HepG2 (cell line): Measurements from ENCODE around the gene PCGF2. TPM values are rescaled to one million over a fixed set of nuclear protein-coding genes. Genes with fewer than 3 reads are reported as not detected.

Source experiments
- DNMT3B ChIP-seq: conservative IDR thresholded peaks from 2 replicates; pipeline ENCODE4 v1.6.1; 2016; ENCODE audit warnings: missing biosample characterization, control low read depth
- EEA1 ChIP-seq: sonication (generic); formaldehyde crosslinking; IDR thresholded peaks from 2 replicates; pipeline ENCODE4 v1.5.1; 2020; ENCODE audit warnings: mild to moderate bottlenecking, missing genetic modification reagents, borderline replicate concordance
- HDAC1 ChIP-seq: sonication (generic); formaldehyde crosslinking; IDR thresholded peaks from 2 replicates; pipeline ENCODE4 v1.5.1; 2020; ENCODE audit warnings: mild to moderate bottlenecking, missing genetic modification reagents
- IRF9 ChIP-seq: sonication (generic); formaldehyde crosslinking; IDR thresholded peaks from 2 replicates; pipeline ENCODE4 v1.8.0; 2022; ENCODE audit warnings: missing genetic modification reagents, mild to moderate bottlenecking, borderline replicate concordance
- KDM5A ChIP-seq: fragments of 200-600 bp; sonication (generic); IDR thresholded peaks from 2 replicates; pipeline ENCODE4 v1.7.0; 2018; ENCODE audit warnings: antibody characterized with exemption, mild to moderate bottlenecking, low read length, borderline replicate concordance
- MEIS2 ChIP-seq: sonication (generic); formaldehyde crosslinking; IDR thresholded peaks from 2 replicates; pipeline ENCODE4 v1.9.0; 2021; ENCODE audit warnings: mild to moderate bottlenecking, missing genetic modification reagents
- MTA1 ChIP-seq: sonication (generic); formaldehyde crosslinking; IDR thresholded peaks from 2 replicates; pipeline ENCODE4 v1.4.0; 2020; ENCODE audit warnings: missing genetic modification reagents, mild to moderate bottlenecking, borderline replicate concordance
- NFAT5 ChIP-seq: sonication (generic); formaldehyde crosslinking; IDR thresholded peaks from 2 replicates; pipeline ENCODE4 v1.4.0; 2020; ENCODE audit warnings: missing genetic modification reagents
- NFYC ChIP-seq: IDR thresholded peaks from 2 replicates; pipeline ENCODE4 v1.6.1; 2016; ENCODE audit warnings: missing genetic modification reagents, missing compliant biosample characterization
- PHF21A ChIP-seq: sonication (generic); formaldehyde crosslinking; IDR thresholded peaks from 2 replicates; pipeline ENCODE4 v1.5.0; 2020; ENCODE audit warnings: mild to moderate bottlenecking, missing genetic modification reagents
- SETDB1 ChIP-seq: sonication (generic); formaldehyde crosslinking; IDR thresholded peaks from 2 replicates; pipeline ENCODE4 v1.5.1; 2020; ENCODE audit warnings: missing genetic modification reagents, mild to moderate bottlenecking, borderline replicate concordance
- SIN3A ChIP-seq: IDR thresholded peaks from 2 replicates; pipeline ENCODE4 v1.6.1; 2011; ENCODE audit warnings: low read depth, mild to moderate bottlenecking, control low read depth, low read length, borderline replicate concordance
- TBX3 ChIP-seq: fragments of 450-650 bp; IDR thresholded peaks from 2 replicates; pipeline ENCODE4 v1.6.1; 2017; ENCODE audit warnings: antibody characterized with exemption, mild to moderate bottlenecking, inconsistent platforms, borderline replicate concordance
- ZFP91 ChIP-seq: sonication (generic); formaldehyde crosslinking; IDR thresholded peaks from 2 replicates; pipeline ENCODE4 v1.9.0; 2022; ENCODE audit warnings: missing genetic modification reagents, mild to moderate bottlenecking, borderline replicate concordance
- ZIK1 ChIP-seq: sonication (generic); formaldehyde crosslinking; IDR thresholded peaks from 2 replicates; pipeline ENCODE4 v1.5.0; 2020; ENCODE audit warnings: mild to moderate bottlenecking, low read depth, missing genetic modification reagents, borderline replicate concordance
- ZMYM4 ChIP-seq: sonication (generic); formaldehyde crosslinking; IDR thresholded peaks from 2 replicates; pipeline ENCODE4 v1.8.1; 2023; ENCODE audit warnings: mild to moderate bottlenecking, missing genetic modification reagents
- ZNF678 ChIP-seq: sonication (generic); formaldehyde crosslinking; IDR thresholded peaks from 2 replicates; pipeline ENCODE4 v1.4.0; 2020; ENCODE audit warnings: mild to moderate bottlenecking, missing genetic modification reagents
- ZNF761 ChIP-seq: sonication (generic); formaldehyde crosslinking; conservative IDR thresholded peaks from 2 replicates; pipeline ENCODE4 v1.4.0; 2020; ENCODE audit warnings: mild to moderate bottlenecking, missing genetic modification reagents
- ZNF800 ChIP-seq: sonication (generic); formaldehyde crosslinking; IDR thresholded peaks from 2 replicates; pipeline ENCODE4 v1.4.0; 2020; ENCODE audit warnings: missing genetic modification reagents
- polyA plus RNA-seq, 8 experiments: library from polyadenylated mRNA; depleted of rRNA in 3 of 8; stranded (reverse) in 7 of 8; unstranded in 1 of 8; fragments of >200 nt; fragmentation: Illumina TruSeq in 4 of 8; extraction: Trizol in 4 of 8; gene quantifications; 2 replicates each; pipeline versions ENCODE4 v1.2.1 to v1.2.3, GENCODE V29; 2011 to 2016; ENCODE audit warnings: low read depth in 4 of 8, missing spikeins in 1 of 8, mixed read lengths in 1 of 8; ENCODE audit not compliant: insufficient read depth in 1 of 8
- total RNA-seq, 5 experiments: library from RNA; depleted of rRNA; stranded (reverse); fragments of >200 nt; fragmentation: Illumina TruSeq; extraction: Trizol; gene quantifications; 2 replicates each; pipeline ENCODE4 v1.2.3, GENCODE V29; 2016; ENCODE audit warnings: low read depth in 1 of 5

The PCGF2 gene
- total and polyA plus RNA-seq, 2 of the 13 experiments (the other 11 are each of a cell fraction or from before 2014, with no cell fraction given), result 11.6 to 29.4 TPM

GRCh38 chr17:38750312-38751121 lies 2.4 kb upstream of the PCGF2 start (continued):
- TF ChIP-seq TBX3 (0 out of 2 replicates have a peak, but pooled peaks have one; percentile 9), ZNF678 (no peak), SIN3A (no peak; the same call in 1 of the 2 replicates), MTA1 (CRISPR knock-in tag) (no peak), ZFP91 (CRISPR knock-in tag) (peak; percentile 89), EEA1 (CRISPR knock-in tag) (no peak), DNMT3B (CRISPR knock-in tag) (no peak), KDM5A (0 out of 2 replicates have a peak, but pooled peaks have one; percentile 1), HDAC1 (CRISPR knock-in tag) (no peak), PHF21A (CRISPR knock-in tag) (no peak), IRF9 (no peak), ZIK1 (CRISPR knock-in tag) (no peak), ZNF761 (no peak), SETDB1 (no peak), MEIS2 (CRISPR knock-in tag) (no peak), ZMYM4 (CRISPR knock-in tag) (no peak), NFYC (no peak), NFAT5 (no peak), ZNF800 (CRISPR knock-in tag) (peak; percentile 52; the same call in 1 of the 2 replicates)
